ENCODE measurements around the gene KLHL36.

DNA sequence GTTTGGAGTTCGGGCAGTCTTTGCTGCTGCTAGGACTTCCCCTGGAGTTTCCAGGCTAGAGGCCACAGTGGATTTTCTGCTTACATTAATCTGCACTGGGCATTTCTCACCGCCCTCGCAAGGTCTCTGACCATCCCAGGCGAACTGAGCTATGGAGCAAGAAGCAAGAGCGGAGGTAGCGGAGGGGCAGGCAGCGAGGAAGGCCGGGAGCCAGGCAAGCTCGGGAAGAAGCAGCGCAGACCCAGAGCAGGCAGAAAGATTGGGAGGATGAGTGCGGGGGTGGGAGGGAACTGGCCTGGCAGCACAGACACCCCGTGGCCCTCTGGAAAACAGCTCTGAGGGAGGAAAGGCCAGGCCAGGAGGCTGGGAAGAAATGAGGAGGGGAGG, 34.2 kb upstream of the KLHL36 start:
- TF ChIP-seq CTCF (IDR thresholded peaks at IDR 0.05; ENCODE audit: low read depth, low read length): no peak
- TF ChIP-seq, protein P1, sequence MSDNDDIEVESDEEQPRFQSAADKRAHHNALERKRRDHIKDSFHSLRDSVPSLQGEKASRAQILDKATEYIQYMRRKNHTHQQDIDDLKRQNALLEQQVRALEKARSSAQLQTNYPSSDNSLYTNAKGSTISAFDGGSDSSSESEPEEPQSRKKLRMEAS (IDR thresholded peaks at IDR 0.05; ENCODE audit: low read depth, low read length): no peak
- no peak for TF ChIP-seq MYC (IDR thresholded peaks at IDR 0.05; ENCODE audit: low read depth, low read length)

All from NB4 (cell line).